ENCODE data around the gene RCL1.

Gene RCL1

DNA sequence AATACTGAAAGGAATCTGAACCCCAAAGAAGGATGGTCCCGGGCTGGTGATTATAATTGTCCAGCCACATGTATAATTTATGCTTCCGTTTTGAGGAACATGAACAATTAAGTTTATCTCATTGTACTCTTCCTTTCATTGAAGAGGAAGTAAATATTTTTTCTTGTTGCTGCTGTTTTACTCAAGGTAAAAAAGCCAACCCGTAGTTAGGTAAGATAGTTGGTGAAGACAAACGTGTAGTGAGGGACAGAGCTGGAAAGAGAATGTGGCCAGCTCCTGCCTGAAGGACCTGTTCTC is 5.1 kb downstream of the RCL1 start:
- no peak for TF ChIP-seq CTCF (conservative IDR thresholded peaks at IDR 0.05)
- H3K27ac ChIP-seq: 0 out of 2 replicates have a peak overlapping the region, but pooled peaks have one; percentile 1

- H3K27ac ChIP-seq: 0 out of 2 replicates have a peak overlapping the region, but pooled peaks have one; percentile 1
- TF ChIP-seq CTCF (conservative IDR thresholded peaks at IDR 0.05): no peak
Measured at GRCh38 chr9:4798281-4799032, 5.7 kb downstream of the RCL1 start.

DNA sequence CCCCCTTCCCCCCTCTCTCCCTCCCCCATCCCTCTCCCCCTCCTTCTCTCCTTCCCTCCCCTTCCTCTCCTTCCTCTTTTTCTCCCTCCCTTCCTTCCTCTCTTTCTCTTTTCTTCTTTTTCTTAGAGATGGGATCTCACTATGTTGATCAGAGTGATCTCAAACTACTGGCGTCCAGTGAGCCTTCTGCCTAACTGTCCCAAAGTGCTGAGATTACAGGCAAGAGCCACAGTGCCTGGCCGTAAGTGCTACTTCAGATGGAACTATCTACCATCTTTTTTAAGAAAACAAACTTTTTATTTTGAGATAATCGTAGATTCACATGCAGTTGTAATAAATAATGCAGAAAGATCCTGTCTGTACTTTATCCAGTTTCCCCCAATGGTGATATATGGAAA is 6.3 kb downstream of the RCL1 start:
- no peak overlapping the region for H3K27ac ChIP-seq
- TF ChIP-seq CTCF (conservative IDR thresholded peaks at IDR 0.05): no peak

DNA sequence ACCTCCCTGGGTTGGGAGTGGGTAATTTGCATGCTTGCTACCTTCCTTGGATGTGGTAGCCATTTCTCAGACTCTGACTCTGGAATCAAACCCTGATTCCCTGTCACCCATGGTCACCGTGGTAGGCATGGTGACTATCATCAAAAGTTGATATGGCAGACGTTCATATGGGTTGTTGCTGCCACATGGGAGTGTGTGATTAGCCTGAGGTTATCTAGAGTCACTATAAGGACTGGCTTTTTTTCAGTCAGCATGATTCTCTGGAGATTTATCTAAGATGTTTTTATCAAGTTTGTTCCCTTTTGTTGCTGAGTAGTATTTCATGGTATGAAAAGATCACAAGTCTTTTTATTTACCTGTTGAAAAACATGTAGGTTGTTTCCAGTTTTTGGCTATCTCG is 7.0 kb downstream of the RCL1 start:
- TF ChIP-seq CTCF (conservative IDR thresholded peaks at IDR 0.05): no peak
- no peak overlapping the region for H3K27ac ChIP-seq

- TF ChIP-seq CTCF (conservative IDR thresholded peaks at IDR 0.05): no peak
Measured at GRCh38 chr9:4801156-4801555, 8.4 kb downstream of the RCL1 start.

GRCh38 chr9:4803670-4804530 is 11.2 kb downstream of the RCL1 start:
- no peak for TF ChIP-seq CTCF (conservative IDR thresholded peaks at IDR 0.05)
- H3K27ac ChIP-seq: no peak overlapping the region

More at GRCh38 chr9:4801156-4801555, 8.4 kb downstream of the RCL1 start:
- no peak overlapping the region for H3K27ac ChIP-seq

DNA sequence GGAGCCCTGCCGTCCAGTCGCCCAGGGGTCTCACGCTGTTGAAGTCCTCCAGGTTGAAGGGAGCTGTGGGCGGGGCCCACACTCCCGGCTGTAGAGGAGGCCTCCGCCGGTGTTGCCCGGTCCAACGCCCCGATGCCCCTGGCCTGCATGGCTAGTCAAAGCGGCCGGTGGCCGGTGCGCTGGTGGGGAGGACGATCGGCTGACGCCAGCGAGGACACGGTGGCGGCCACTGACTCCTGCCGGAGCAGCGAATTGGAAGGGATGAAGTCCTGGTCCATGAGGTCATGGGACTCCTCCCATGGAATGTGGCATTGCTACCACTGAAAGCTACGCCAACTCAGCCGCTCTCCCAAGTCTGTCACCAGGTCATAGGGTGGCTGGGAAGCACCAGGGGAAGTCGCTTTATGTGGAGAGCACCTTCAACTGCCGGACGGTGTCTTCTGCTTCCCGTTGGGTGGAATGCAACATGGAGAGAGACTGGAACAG is 11.8 kb downstream of the RCL1 start:
- no peak overlapping the region for H3K27ac ChIP-seq
- TF ChIP-seq CTCF (conservative IDR thresholded peaks at IDR 0.05): no peak

All from VCaP (cell line).